Vagina (tissue), 2 donors: ENCODE data around the gene MAD1L1. TPM values are rescaled to one million over a fixed set of nuclear protein-coding genes. Genes with fewer than 3 reads are reported as not detected.

ENCODE experiments used
- DNase-seq, 2 donors: peaks; one replicate each; pipeline ENCODE4 v3.0.0-alpha.2; 2017; ENCODE audit errors: extremely low spot score in 2 of 2
- H3K27ac ChIP-seq: fragments of 200-600 bp; sonication (generic); one replicate; pipeline ENCODE4 v1.5.1; 2019
- H3K27me3 ChIP-seq: fragments of 200-600 bp; sonication (generic); one replicate; pipeline ENCODE4 v1.5.1; 2019
- H3K36me3 ChIP-seq, 2 donors: fragments of 200-600 bp; sonication (generic); one replicate each; pipeline ENCODE4 v1.5.1; 2017 to 2019
- H3K4me1 ChIP-seq: fragments of 200-600 bp; sonication (generic); one replicate; pipeline ENCODE4 v1.5.1; 2019
- H3K4me3 ChIP-seq, 2 donors: fragments of 200-600 bp; sonication (generic); 1 replicate in 1 of 2; 2 replicates in 1 of 2; pipeline ENCODE4 v1.5.1; 2016 to 2019
- H3K9me3 ChIP-seq: fragments of 200-600 bp; sonication (generic); one replicate; pipeline ENCODE4 v1.5.1; 2019
- POLR2A ChIP-seq, 2 donors: fragments of 450-650 bp; IDR thresholded peaks; one replicate each; pipeline ENCODE4 v1.6.1; 2017; ENCODE audit warnings: antibody characterized with exemption in 2 of 2, mild to moderate bottlenecking in 2 of 2, moderate library complexity in 2 of 2
- POLR2AphosphoS5 ChIP-seq, 2 donors: sonication (generic); formaldehyde crosslinking; IDR thresholded peaks; one replicate each; pipeline ENCODE4 v1.9.0; 2017; ENCODE audit warnings: antibody characterized with exemption in 2 of 2, mild to moderate bottlenecking in 2 of 2, low read depth in 1 of 2; ENCODE audit not compliant: insufficient read depth in 1 of 2
- intact Hi-C: fragments of 100-400 bp; cut with DNase I; formaldehyde crosslinking; loops from one replicate; pipeline ENCODE4 v1.15.1; 2023
- total RNA-seq: library from RNA; depleted of rRNA; stranded (reverse); fragments of >200 nt; gene quantifications from one replicate; pipeline ENCODE4 v1.2.3, GENCODE V29; 2016
- TF ChIP-seq, protein P1 (sequence below), 3 experiments: fragments of 450-650 bp in 2 of 3; fragments of 200-600 bp in 1 of 3; sonication (generic) in 1 of 3; IDR thresholded peaks; one replicate each; pipeline ENCODE4 v1.5.1; 2017 to 2019; ENCODE audit warnings: antibody characterized with exemption in 3 of 3, mild to moderate bottlenecking in 2 of 3, moderate library complexity in 2 of 3

MAD1L1 gene
- total RNA-seq, 1 donor from 2014 or later: 62.4 TPM

DNA sequence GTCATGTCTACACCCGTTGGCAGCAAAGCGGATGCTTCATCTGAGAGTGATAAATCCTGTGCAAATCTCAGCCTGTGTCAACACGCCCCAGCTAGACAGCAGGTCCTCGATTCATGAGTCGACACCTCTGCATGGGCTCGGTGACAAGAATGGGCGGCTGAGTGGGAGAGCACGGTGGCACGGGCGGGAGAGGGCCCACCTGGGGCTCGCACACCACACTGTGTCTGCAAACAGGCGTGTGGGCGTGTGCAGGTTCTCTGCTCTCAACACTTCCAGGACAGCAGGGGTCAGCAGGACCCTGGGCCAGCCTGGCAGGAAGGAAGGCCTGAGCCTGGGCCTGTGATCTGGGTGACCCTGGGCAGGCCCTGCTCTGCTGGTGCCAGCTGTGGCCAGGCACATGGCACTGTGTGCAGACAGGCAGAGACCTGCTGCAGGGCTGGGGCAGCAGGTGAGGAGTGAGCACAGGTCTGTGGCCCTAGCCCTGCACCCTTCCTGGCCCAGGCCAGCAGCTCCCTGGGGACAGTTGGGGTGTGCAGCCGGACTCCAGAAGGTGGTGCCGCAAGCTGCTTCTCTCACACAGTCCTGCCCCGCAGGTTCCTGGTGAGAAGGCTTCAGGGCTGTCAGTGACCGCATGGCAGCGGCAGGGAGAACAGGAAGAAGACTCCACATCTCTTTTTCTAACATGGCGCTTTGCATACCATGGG lies 346.2 kb downstream of the MAD1L1 start:
- Histone ChIP-seq H3K4me3 (no peak overlapping the region), H3K4me1 (no peaks in the 10 kb centered on the region), H3K27me3 (no peaks in the 10 kb centered on the region), H3K9me3 (no peaks in the 10 kb centered on the region), H3K36me3 (no peaks in the 10 kb centered on the region), H3K27ac (no peak overlapping the region)
- TF ChIP-seq, protein P1, sequence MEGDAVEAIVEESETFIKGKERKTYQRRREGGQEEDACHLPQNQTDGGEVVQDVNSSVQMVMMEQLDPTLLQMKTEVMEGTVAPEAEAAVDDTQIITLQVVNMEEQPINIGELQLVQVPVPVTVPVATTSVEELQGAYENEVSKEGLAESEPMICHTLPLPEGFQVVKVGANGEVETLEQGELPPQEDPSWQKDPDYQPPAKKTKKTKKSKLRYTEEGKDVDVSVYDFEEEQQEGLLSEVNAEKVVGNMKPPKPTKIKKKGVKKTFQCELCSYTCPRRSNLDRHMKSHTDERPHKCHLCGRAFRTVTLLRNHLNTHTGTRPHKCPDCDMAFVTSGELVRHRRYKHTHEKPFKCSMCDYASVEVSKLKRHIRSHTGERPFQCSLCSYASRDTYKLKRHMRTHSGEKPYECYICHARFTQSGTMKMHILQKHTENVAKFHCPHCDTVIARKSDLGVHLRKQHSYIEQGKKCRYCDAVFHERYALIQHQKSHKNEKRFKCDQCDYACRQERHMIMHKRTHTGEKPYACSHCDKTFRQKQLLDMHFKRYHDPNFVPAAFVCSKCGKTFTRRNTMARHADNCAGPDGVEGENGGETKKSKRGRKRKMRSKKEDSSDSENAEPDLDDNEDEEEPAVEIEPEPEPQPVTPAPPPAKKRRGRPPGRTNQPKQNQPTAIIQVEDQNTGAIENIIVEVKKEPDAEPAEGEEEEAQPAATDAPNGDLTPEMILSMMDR (IDR thresholded peaks at IDR 0.05): no peak
- no peak for TF ChIP-seq POLR2AphosphoS5 (IDR thresholded peaks at IDR 0.05; ENCODE audit: insufficient read depth in 1 of 2, low read depth in 1 of 2)
- no peak for TF ChIP-seq POLR2A (IDR thresholded peaks at IDR 0.05)
- intact Hi-C loops: no loop called here
- DNase-seq: no peak

DNA sequence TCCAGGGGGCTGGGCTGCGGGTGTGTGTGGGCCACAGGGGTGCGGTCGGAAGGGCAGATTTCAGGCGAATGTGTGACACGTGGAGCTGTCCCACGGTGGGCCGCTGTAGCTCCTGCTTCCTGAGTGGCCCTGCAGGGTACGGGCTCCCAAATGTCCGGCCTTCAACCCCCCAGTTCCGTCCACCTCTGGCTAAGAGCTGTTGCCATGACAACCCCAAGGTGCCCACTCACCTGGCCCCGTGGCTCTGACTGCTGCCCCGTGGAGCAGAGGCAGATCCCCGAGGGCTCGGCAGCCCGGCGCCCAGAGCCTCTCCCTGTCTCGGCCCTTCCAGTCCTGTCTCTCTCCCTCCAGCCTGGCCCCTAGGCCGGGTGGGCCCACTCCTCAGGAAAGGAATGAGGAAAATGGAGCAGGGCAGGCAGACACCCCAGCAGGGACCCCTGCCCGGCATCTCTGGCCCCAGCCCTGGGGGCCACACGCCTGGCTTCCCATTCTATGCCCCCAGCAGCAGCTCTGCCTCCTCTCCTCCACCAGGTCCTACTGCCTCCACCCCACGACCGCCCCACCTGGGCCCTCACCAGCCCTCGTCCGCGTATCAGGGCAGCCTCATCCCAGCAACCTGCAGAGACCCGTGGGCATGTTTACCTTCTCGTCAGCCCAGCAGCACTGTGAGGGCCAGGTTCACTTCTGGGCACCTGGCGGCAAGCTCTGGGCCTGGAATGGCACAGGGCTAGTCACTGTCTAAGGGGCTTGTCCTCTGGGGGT lies 347.1 kb downstream of the MAD1L1 start:
- DNase-seq: no peak
- Histone ChIP-seq H3K9me3 (no peaks in the 10 kb centered on the region), H3K4me1 (no peaks in the 10 kb centered on the region), H3K27ac (no peak overlapping the region), H3K27me3 (no peaks in the 10 kb centered on the region), H3K36me3 (no peaks in the 10 kb centered on the region), H3K4me3 (no peak overlapping the region)
- intact Hi-C loops: no loop called here
- TF ChIP-seq, protein P1 (IDR thresholded peaks at IDR 0.05): no peak
- TF ChIP-seq POLR2A (IDR thresholded peaks at IDR 0.05) (no peak), POLR2AphosphoS5 (IDR thresholded peaks at IDR 0.05; ENCODE audit: insufficient read depth in 1 of 2, low read depth in 1 of 2) (no peak)

DNA sequence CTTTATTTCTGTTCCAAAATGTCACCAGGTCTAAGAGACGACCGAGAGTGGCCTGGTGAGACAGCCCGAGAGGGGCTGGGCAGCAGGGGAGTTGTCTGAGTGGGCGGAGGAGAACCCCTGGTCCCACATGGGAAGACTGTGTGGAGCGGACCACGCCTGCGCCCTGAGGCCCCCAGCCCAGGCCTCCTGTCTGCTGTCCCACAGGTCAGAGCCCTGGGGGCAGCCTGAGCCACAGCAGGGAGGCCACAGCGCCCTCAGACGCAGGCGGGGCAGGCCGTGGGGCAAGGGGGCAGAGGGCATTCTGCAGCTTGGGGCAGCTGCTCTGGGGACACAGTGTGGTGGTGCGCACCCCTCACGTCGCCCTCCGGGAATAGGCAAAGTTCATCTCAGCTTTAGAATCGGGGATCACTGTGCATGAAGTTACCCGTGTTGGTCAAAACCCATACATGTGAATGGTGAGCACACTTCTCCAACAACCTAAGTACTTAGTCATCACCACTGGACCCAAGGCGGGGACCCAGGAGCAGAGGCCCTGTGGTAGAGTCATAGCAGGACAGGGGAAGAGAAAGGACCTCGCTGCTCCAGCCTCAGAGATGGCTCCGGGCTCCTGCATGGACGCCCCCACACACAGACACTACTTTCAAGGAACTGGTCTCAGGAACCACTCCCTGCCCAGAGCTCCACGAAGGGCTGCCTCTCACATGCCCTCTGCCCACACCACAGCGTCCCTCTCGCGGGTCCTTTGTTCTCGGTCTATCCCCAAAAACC lies 348.0 kb downstream of the MAD1L1 start:
- TF ChIP-seq, protein P1 (IDR thresholded peaks at IDR 0.05): no peak
- TF ChIP-seq POLR2A (IDR thresholded peaks at IDR 0.05): no peak
- no peak for TF ChIP-seq POLR2AphosphoS5 (IDR thresholded peaks at IDR 0.05; ENCODE audit: insufficient read depth in 1 of 2, low read depth in 1 of 2)
- Histone ChIP-seq H3K36me3 (no peaks in the 10 kb centered on the region), H3K27me3 (no peaks in the 10 kb centered on the region), H3K9me3 (no peaks in the 10 kb centered on the region), H3K4me1 (no peaks in the 10 kb centered on the region), H3K27ac (no peak overlapping the region), H3K4me3 (no peak overlapping the region)
- no peak for DNase-seq
- intact Hi-C loops: no loop called here

DNA sequence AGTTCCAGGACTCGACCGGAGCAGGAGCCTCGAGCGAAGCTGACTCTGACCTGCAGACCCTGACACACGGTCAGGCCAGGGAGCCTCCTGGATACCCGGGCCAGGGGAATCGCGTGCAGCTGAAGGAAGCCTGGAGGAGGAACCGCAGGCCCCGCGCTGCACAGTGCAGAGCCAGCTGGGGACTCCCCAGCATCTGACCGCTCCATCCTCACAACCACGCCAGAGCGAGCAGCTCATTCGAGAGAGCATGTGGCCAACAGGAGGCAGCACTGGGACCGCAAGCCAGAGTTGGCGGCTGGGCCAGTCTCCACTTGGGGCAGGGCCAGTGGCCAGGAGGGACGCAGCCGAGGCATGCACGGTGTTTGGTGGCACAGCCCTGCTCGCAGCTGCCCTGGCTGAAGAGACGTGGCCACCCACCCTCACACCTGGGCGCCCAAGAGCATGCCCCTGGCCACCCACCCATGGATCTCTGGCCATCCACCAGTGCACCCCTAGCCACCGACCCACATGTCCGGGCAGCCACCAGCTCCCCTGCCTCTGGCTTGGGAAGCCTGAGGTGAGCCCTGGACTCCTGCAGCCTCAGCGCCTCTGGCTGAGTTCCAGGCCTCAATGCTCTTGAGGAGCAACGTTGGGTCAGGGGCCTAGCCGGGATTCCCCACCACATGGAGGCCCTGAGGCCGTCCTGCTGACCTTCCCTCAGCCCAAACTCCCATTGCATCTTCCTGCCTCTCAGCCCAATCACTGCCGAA lies 348.7 kb downstream of the MAD1L1 start:
- no peaks in the 10 kb centered on the region for H3K27me3 ChIP-seq
- intact Hi-C loops: no loop called here
- no peak overlapping the region for H3K27ac ChIP-seq
- DNase-seq: no peak
- H3K4me1 ChIP-seq: no peaks in the 10 kb centered on the region
- H3K4me3 ChIP-seq: no peak overlapping the region
- TF ChIP-seq, protein P1 (IDR thresholded peaks at IDR 0.05): no peak
- no peak for TF ChIP-seq POLR2A (IDR thresholded peaks at IDR 0.05)
- TF ChIP-seq POLR2AphosphoS5 (IDR thresholded peaks at IDR 0.05; ENCODE audit: insufficient read depth in 1 of 2, low read depth in 1 of 2): no peak
- no peaks in the 10 kb centered on the region for H3K36me3 ChIP-seq
- H3K9me3 ChIP-seq: no peaks in the 10 kb centered on the region
